ENCODE measurements around the gene ST3GAL4.
"Not testable (repeated sequence)": the region's sequence is repeated elsewhere in the genome, so short reads cannot be mapped to it uniquely, and the experiment has no call there.

Gene ST3GAL4

GRCh38 chr11:126383339-126384335, 28.2 kb downstream of the ST3GAL4 start:
- no peak for DNase-seq (ENCODE audit: low read depth)

GRCh38 chr11:126384449-126385070, 29.1 kb downstream of the ST3GAL4 start:
- Histone ChIP-seq H3K9me3 (ENCODE audit: control insufficient read depth, low read length) (no peaks in the 10 kb centered on the region), H3K4me3 (ENCODE audit: low read length) (no peak overlapping the region)

More at GRCh38 chr11:126383339-126384335, 28.2 kb downstream of the ST3GAL4 start:
- Histone ChIP-seq H3K27me3 (replicated peaks; ENCODE audit: control insufficient read depth, insufficient read depth, low read length) (no peaks in the 10 kb centered on the region), H3K4me3 (ENCODE audit: low read length) (no peak overlapping the region), H3K36me3 (ENCODE audit: control insufficient read depth, insufficient read depth, low read length, severe bottlenecking) (peaks cover 5% of the 10 kb centered on the region), H3K4me1 (ENCODE audit: control insufficient read depth, insufficient read depth, low read length) (peaks cover 3% of the 10 kb centered on the region), H3K9me3 (ENCODE audit: control insufficient read depth, low read length) (no peaks in the 10 kb centered on the region), H3K9ac (ENCODE audit: low read length) (no peak overlapping the region)

GRCh38 chr11:126385991-126386728, 30.7 kb downstream of the ST3GAL4 start:
- H3K4me3 ChIP-seq (ENCODE audit: low read length): no peak overlapping the region
- no peaks in the 10 kb centered on the region for H3K27me3 ChIP-seq (replicated peaks; ENCODE audit: control insufficient read depth, insufficient read depth, low read length)
- H3K9ac ChIP-seq (ENCODE audit: low read length): no peak overlapping the region
- H3K4me1 ChIP-seq (ENCODE audit: control insufficient read depth, insufficient read depth, low read length): no peaks in the 10 kb centered on the region
- H3K36me3 ChIP-seq (ENCODE audit: control insufficient read depth, insufficient read depth, low read length, severe bottlenecking): no peaks in the 10 kb centered on the region
- no peaks in the 10 kb centered on the region for H3K9me3 ChIP-seq (ENCODE audit: control insufficient read depth, low read length)
- no peak for DNase-seq (ENCODE audit: low read depth)

More at GRCh38 chr11:126384449-126385070, 29.1 kb downstream of the ST3GAL4 start:
- peaks cover 5% of the 10 kb centered on the region for H3K36me3 ChIP-seq (ENCODE audit: control insufficient read depth, insufficient read depth, low read length, severe bottlenecking)
- no peak overlapping the region for H3K9ac ChIP-seq (ENCODE audit: low read length)
- no peaks in the 10 kb centered on the region for H3K27me3 ChIP-seq (replicated peaks; ENCODE audit: control insufficient read depth, insufficient read depth, low read length)
- no peaks in the 10 kb centered on the region for H3K4me1 ChIP-seq (ENCODE audit: control insufficient read depth, insufficient read depth, low read length)
- no peak for DNase-seq (ENCODE audit: low read depth)

- not testable (repeated sequence) for H3K36me3 ChIP-seq (ENCODE audit: control insufficient read depth, insufficient read depth, low read length, severe bottlenecking); H3K27me3 ChIP-seq (replicated peaks; ENCODE audit: control insufficient read depth, insufficient read depth, low read length); H3K9ac ChIP-seq (ENCODE audit: low read length); H3K9me3 ChIP-seq (ENCODE audit: control insufficient read depth, low read length); H3K4me3 ChIP-seq (ENCODE audit: low read length); H3K4me1 ChIP-seq (ENCODE audit: control insufficient read depth, insufficient read depth, low read length); DNase-seq (ENCODE audit: low read depth)
Measured at GRCh38 chr11:126386729-126387071, 31.2 kb downstream of the ST3GAL4 start.

DNA sequence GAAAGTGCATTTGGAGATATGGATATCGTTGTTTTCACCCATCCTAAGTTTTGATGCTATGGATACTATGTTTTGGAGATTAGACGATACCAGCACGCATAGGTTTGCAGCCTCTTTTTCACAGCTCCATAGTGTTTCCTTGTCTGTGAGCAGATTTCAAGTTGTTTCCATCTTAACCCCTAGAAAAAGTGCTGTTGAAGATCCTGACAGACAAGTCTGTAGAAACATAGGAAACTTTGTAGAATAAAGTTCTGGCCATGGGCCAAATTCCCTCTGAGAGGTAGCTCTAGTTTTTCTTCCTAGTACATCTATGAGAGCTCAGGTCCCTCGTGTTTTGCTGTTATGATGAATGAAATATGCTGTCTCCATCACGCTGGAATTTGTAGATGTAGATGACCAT, 32.4 kb downstream of the ST3GAL4 start:
- H3K4me3 ChIP-seq (ENCODE audit: low read length): no peak overlapping the region
- DNase-seq (ENCODE audit: low read depth): no peak
- H3K4me1 ChIP-seq (ENCODE audit: control insufficient read depth, insufficient read depth, low read length): peaks cover 10% of the 10 kb centered on the region
- no peaks in the 10 kb centered on the region for H3K36me3 ChIP-seq (ENCODE audit: control insufficient read depth, insufficient read depth, low read length, severe bottlenecking)
- no peaks in the 10 kb centered on the region for H3K27me3 ChIP-seq (replicated peaks; ENCODE audit: control insufficient read depth, insufficient read depth, low read length)
- H3K9me3 ChIP-seq (ENCODE audit: control insufficient read depth, low read length): no peaks in the 10 kb centered on the region
- H3K9ac ChIP-seq (ENCODE audit: low read length): no peak overlapping the region

DNA sequence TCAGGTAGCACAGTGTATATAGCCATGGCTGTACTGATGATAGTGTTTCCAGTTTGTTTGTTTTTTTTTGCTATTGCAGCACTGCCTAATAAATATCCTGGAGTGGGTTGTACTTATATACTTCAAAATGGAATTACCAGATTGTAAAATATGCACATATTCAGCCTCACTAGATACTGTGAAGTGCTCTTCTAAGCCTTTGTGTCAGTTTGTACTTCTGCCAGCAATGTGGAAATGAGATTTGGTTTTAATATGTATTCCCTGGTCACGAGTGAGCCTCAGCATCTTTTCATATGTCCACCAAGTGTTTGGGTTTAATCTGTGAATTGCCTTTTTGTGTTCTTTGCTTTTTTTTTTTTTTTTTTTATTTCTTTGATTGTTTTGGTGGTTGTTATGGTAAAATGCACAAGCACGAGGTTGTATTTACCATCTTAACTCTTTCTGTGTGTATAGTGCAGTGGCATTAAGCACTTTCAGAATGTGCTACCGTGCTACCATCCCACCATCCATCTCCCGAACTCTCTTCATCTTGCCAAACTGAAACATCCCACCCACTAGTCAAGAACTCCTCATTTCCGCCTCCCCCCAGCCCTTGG, 34.9 kb downstream of the ST3GAL4 start:
- no peak for DNase-seq (ENCODE audit: low read depth)
- H3K9me3 ChIP-seq (ENCODE audit: control insufficient read depth, low read length): no peaks in the 10 kb centered on the region
- no peak overlapping the region for H3K4me3 ChIP-seq (ENCODE audit: low read length)
- H3K36me3 ChIP-seq (ENCODE audit: control insufficient read depth, insufficient read depth, low read length, severe bottlenecking): no peaks in the 10 kb centered on the region
- peaks cover 15% of the 10 kb centered on the region for H3K4me1 ChIP-seq (ENCODE audit: control insufficient read depth, insufficient read depth, low read length)
- no peak overlapping the region for H3K9ac ChIP-seq (ENCODE audit: low read length)
- no peaks in the 10 kb centered on the region for H3K27me3 ChIP-seq (replicated peaks; ENCODE audit: control insufficient read depth, insufficient read depth, low read length)

GRCh38 chr11:126391286-126391954, 35.9 kb downstream of the ST3GAL4 start:
- peaks cover 18% of the 10 kb centered on the region for H3K4me1 ChIP-seq (ENCODE audit: control insufficient read depth, insufficient read depth, low read length)
- H3K9ac ChIP-seq (ENCODE audit: low read length): no peak overlapping the region
- H3K27me3 ChIP-seq (replicated peaks; ENCODE audit: control insufficient read depth, insufficient read depth, low read length): no peaks in the 10 kb centered on the region
- no peaks in the 10 kb centered on the region for H3K36me3 ChIP-seq (ENCODE audit: control insufficient read depth, insufficient read depth, low read length, severe bottlenecking)
- H3K4me3 ChIP-seq (ENCODE audit: low read length): no peak overlapping the region
- no peak for DNase-seq (ENCODE audit: low read depth)
- no peaks in the 10 kb centered on the region for H3K9me3 ChIP-seq (ENCODE audit: control insufficient read depth, low read length)

GRCh38 chr11:126391970-126392632, 36.6 kb downstream of the ST3GAL4 start:
- DNase-seq (ENCODE audit: low read depth): no peak
- Histone ChIP-seq H3K27me3 (replicated peaks; ENCODE audit: control insufficient read depth, insufficient read depth, low read length) (no peaks in the 10 kb centered on the region), H3K4me3 (ENCODE audit: low read length) (no peak overlapping the region), H3K4me1 (ENCODE audit: control insufficient read depth, insufficient read depth, low read length) (peaks cover 18% of the 10 kb centered on the region), H3K9ac (ENCODE audit: low read length) (no peak overlapping the region), H3K9me3 (ENCODE audit: control insufficient read depth, low read length) (no peaks in the 10 kb centered on the region), H3K36me3 (ENCODE audit: control insufficient read depth, insufficient read depth, low read length, severe bottlenecking) (no peaks in the 10 kb centered on the region)

DNA sequence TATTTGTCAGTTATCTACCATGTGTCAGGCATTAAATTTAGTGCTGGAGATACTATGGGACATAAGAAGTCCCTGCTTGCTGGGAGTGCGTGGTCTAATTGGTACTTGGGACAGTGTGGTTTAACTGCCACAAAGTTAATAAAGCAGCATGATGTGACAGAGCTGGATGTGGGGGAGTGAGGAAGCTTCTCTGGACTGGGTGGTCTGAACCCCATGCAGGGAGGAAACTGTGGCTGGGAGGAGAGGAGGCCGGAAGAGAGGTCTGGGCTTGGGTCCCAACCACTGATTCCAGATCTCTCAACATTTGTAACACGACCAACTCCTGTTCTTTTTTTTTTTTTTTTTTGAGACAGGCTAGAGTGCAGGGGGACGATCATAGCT, 37.1 kb downstream of the ST3GAL4 start:
- DNase-seq (ENCODE audit: low read depth): no peak
- H3K9me3 ChIP-seq (ENCODE audit: control insufficient read depth, low read length): no peaks in the 10 kb centered on the region
- H3K36me3 ChIP-seq (ENCODE audit: control insufficient read depth, insufficient read depth, low read length, severe bottlenecking): no peaks in the 10 kb centered on the region
- no peak overlapping the region for H3K9ac ChIP-seq (ENCODE audit: low read length)
- no peaks in the 10 kb centered on the region for H3K27me3 ChIP-seq (replicated peaks; ENCODE audit: control insufficient read depth, insufficient read depth, low read length)
- H3K4me1 ChIP-seq (ENCODE audit: control insufficient read depth, insufficient read depth, low read length): peaks cover 18% of the 10 kb centered on the region
- no peak overlapping the region for H3K4me3 ChIP-seq (ENCODE audit: low read length)

GRCh38 chr11:126393143-126393542, 37.7 kb downstream of the ST3GAL4 start:
- Histone ChIP-seq H3K4me1 (ENCODE audit: control insufficient read depth, insufficient read depth, low read length) (peaks cover 18% of the 10 kb centered on the region), H3K9me3 (ENCODE audit: control insufficient read depth, low read length) (no peaks in the 10 kb centered on the region), H3K27me3 (replicated peaks; ENCODE audit: control insufficient read depth, insufficient read depth, low read length) (no peaks in the 10 kb centered on the region), H3K4me3 (ENCODE audit: low read length) (no peak overlapping the region), H3K9ac (ENCODE audit: low read length) (no peak overlapping the region), H3K36me3 (ENCODE audit: control insufficient read depth, insufficient read depth, low read length, severe bottlenecking) (peaks cover under 1% of the 10 kb centered on the region)
- DNase-seq (ENCODE audit: low read depth): no peak
